ENCODE results near the gene NALF2.

The NALF2 gene

GRCh38 chrX:69524781-69525363 lies 20.7 kb downstream of the NALF2 start:
- in situ Hi-C loops (cut with HindIII; ENCODE audit: low sequenced_read_pairs): no loop called here

GRCh38 chrX:69530306-69530705 lies 26.2 kb downstream of the NALF2 start:
- in situ Hi-C loops (cut with HindIII; ENCODE audit: low sequenced_read_pairs): no loop called here

GRCh38 chrX:69531031-69531755 lies 27.1 kb downstream of the NALF2 start:
- in situ Hi-C loops (cut with HindIII; ENCODE audit: low sequenced_read_pairs): no loop called here

GRCh38 chrX:69535661-69536060 lies 31.5 kb downstream of the NALF2 start:
- in situ Hi-C loops (cut with HindIII; ENCODE audit: low sequenced_read_pairs): no loop called here

GRCh38 chrX:69538321-69538876 lies 34.3 kb downstream of the NALF2 start:
- in situ Hi-C loops (cut with HindIII; ENCODE audit: low sequenced_read_pairs): no loop called here

- in situ Hi-C loops (cut with HindIII; ENCODE audit: low sequenced_read_pairs): no loop called here
Observed at GRCh38 chrX:69539437-69539836, 35.3 kb downstream of the NALF2 start.

- in situ Hi-C loops (cut with HindIII; ENCODE audit: low sequenced_read_pairs): no loop called here
Observed at GRCh38 chrX:69541956-69542355, 37.8 kb downstream of the NALF2 start.

- in situ Hi-C loops (cut with HindIII; ENCODE audit: low sequenced_read_pairs): no loop called here
Observed at GRCh38 chrX:69543572-69543971, 39.4 kb downstream of the NALF2 start.

GRCh38 chrX:69546417-69546816 lies 42.3 kb downstream of the NALF2 start:
- in situ Hi-C loops (cut with HindIII; ENCODE audit: low sequenced_read_pairs): no loop called here

GRCh38 chrX:69546978-69547377 lies 42.9 kb downstream of the NALF2 start:
- in situ Hi-C loops (cut with HindIII; ENCODE audit: low sequenced_read_pairs): no loop called here

GRCh38 chrX:69551421-69552009 lies 47.4 kb downstream of the NALF2 start:
- in situ Hi-C loops (cut with HindIII; ENCODE audit: low sequenced_read_pairs): no loop called here

GRCh38 chrX:69552512-69552911 lies 48.4 kb downstream of the NALF2 start:
- in situ Hi-C loops (cut with HindIII; ENCODE audit: low sequenced_read_pairs): no loop called here
